ENCODE measurements around the gene MPG. TPM values are rescaled to one million over a fixed set of nuclear protein-coding genes. Genes with fewer than 3 reads are reported as not detected.
A peak's percentile ranks its signal among the peaks of the same experiment; 100 is the strongest.
"Not testable (repeated sequence)": the region's sequence is repeated elsewhere in the genome, so short reads cannot be mapped to it uniquely, and the experiment has no call there.

MPG gene
- total RNA-seq, 1 experiment from 2014 or later, result 55.8 TPM

DNA sequence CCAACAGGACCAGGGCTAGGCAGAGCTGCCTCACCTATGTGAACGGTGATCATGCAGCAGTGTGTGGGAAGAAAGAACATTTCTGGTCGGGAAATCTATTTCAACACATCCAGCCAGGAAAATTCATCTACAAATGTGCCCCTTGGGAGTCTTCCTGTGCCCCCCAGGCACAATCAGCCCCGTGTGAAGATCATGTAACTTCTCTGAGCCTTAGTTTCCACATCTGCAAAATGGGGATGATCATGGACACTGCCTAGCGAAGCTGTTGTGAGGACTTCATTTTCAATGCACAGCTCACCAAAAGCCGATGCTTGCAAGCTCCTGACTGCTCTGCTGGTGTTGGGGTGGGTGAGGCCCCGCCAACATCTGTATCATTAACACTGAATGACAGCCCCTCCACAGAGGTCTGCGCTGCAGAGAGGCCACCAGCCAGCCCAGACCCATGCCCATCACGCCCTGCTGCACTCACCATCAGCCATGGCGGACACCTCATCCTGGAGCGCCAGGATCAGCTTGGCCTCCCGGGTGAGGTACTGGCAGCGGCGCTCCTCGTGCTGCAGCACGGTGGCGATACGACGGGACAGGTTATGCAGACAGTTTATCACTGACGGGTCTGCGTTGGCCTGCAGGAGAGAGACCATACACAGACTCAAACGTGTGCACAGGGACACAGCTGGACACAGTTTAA, 34.3 kb downstream of the MPG start:
- no peak for DNase-seq (ENCODE audit: low read depth)

DNA sequence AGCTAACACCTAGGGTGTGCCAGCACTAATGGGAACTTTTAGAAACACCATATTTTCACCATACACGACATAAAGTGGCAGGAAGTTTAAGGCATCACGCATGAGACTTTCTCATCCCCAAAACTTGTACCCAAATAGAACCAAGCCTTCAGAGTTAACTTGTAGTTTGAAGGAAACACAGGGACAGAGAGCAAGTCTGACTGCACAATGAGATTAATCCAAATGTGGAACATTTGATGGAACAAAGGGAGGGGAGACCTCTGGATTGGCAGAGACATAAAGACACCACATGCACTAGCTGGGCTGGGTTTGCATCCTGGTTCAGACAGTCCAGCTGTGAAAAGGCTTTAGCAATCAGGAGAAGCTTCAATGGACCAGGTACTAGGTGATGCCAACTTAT, 36.3 kb downstream of the MPG start:
- no peak for DNase-seq (ENCODE audit: low read depth)

DNA sequence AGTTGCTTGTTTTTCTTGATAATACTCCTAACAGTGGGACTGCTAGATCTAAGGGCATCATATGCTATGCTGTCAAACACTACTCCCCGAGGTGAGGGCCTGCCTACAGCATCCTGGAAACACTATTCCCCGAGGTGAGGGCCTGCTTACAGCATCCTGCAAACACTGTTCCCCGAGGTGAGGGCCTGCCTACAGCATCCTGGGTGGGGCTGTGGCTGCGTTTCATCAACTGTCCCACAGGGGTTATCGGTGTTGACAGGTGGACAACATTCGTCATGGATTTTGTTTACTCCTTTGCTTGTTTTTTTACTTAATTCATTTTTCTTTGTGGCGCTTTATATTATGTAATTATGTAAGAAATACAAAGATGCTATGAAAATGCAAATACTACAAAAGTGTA, 38.0 kb downstream of the MPG start:
- no peak for DNase-seq (ENCODE audit: low read depth)

DNA sequence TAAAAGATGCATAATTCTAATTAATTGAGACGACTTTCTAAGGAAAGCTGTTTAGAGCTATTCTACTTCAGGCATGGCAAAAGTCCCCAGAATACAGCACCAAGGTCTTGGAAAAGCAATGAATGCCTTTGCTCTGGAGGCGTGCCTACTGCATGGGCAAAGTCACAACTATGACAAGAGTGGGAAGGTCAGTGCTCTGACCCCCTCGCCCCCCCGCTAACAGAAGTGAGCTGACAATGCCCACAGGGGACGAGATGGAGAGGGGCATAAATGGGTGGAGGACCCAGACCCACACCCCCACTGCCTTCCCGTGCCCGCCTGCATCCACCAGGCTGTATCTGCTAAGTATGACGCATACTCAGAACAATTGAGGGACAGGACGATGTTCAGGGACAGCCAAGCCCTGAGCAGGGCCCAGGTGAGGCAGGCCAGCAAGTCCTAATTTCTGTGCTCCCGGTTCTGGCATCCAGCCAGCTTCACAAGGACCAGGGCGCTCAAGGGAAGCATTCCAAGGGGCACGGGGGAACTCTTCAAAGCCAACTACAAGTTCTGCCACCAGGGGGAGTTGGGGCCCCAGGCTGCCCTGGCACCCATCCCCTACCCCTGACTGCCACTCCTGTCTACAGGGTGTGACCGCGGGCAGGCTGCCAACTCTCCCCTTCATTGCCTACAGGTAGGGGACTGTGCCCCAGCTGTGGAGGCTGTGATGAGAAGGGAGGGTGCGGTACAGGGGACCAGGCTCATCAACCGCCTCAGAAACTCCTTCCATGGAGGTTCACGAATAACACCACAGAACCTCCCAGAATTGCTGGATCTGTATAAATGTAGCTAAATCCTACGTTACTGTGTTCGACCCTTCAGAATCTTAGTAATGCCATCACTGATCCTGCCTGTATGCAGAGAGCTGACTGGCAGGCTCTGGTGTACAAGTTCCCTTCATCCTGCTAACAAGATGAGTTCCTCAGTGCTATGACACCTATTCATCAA, 39.6 kb downstream of the MPG start:
- peak; percentile 57 for DNase-seq (ENCODE audit: low read depth)

DNA sequence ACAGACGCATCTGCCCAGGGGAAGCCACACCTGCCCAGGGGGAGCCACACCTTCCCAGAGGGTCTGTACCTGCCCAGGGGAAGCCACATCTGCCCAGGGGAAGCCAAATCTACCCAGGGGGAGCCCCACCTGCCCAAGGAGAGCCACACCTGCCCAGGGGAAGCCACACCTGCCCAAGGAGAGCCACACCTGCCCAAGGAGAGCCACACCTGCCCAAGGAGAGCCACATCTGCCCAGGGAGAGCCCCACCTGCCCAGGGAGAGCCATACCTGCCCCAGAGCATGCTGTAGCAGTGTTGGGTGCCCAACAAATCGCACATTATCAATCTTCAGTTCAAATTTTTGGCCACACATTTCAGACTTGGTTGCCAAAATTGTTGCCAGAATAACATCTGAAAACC, 40.8 kb downstream of the MPG start:
- DNase-seq (ENCODE audit: low read depth), result no peak

DNA sequence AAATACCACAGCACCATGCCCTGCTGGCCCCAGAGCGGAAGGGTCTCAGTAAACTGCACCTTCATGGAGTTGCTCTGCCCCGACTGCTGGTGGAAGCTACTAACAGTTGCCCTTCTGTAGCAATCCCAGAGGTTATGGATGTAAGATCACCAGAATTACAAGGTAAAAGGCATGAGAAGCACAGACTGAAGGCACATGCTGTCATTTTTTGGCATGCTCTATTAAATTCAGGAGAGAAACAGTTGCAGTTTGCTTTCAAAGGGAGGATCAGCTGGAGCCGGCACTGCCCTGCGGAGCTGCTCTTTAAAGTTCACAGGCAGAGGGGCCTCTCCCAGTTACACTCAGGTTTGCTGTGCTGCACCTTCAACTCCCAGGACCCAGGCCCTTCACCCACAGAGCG, 41.3 kb downstream of the MPG start:
- DNase-seq (ENCODE audit: low read depth), result no peak

DNA sequence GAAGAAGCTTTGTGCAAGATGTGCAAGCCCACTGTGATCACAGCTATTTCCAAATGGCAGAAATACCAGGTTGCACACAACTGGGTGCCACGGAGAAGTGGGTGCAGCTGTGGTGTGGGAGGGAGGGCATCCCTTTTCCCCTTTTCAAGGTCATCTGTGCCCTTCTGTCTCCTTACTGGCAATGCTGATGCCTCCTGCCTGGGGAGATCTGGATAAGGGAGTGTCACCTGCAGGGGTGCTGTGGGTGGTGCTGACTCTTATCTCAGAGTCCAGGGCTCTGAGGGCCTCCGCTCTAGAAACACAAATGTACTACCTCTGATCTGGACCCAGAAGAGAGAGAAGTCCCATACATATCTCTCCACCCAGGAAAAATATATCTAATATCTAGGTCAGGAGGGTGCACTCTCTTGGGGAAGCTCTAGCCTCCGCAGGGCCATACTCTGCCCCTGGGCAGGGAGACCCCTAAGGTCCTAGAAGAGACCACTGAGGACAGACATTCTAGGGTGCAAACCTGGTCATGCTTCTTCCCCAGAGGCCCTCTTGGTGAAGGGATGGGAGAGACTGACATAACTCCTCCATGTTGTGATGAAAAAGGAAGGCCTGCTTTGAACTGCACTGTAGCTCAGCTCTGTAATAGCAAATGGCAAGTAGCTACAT, 41.9 kb downstream of the MPG start:
- no peak for DNase-seq (ENCODE audit: low read depth)

DNA sequence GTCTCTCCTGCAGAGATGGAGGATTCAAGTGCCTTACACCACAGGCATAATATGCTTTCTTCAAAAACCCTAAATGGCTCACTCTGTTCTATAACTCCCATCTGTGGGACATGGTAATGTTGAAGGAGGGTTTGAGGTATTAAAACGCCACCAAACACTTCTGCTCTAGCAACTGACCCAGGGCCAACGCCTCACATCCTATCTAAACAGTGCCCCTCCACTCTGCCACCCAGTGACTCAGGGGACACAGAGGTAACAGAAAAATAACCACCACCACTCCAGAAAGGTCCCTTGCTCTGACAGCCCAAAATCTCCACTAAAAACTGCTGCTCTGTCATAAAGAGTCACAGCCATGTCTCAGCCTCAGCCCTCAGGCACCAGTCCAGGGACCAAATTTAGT, 42.7 kb downstream of the MPG start:
- DNase-seq (ENCODE audit: low read depth), result no peak

DNA sequence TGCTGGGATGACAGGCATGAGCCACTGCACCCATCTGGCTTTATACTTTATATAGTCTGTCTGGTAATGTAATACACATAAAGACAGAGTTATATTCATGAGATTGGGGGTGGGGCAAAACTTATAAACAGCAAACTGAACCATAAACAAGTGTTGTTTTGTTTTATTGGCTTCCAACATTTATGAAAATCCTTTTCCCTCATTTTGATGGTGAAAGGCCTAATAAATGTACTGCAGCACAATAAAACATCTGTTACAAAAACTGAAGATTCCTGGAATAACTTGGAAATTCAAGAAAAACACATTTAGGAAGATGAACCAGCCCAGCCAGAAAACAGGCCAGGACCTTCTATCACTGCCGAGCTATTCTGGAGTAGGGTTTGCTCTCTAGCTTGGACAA, 44.3 kb downstream of the MPG start:
- DNase-seq (ENCODE audit: low read depth), result no peak

DNA sequence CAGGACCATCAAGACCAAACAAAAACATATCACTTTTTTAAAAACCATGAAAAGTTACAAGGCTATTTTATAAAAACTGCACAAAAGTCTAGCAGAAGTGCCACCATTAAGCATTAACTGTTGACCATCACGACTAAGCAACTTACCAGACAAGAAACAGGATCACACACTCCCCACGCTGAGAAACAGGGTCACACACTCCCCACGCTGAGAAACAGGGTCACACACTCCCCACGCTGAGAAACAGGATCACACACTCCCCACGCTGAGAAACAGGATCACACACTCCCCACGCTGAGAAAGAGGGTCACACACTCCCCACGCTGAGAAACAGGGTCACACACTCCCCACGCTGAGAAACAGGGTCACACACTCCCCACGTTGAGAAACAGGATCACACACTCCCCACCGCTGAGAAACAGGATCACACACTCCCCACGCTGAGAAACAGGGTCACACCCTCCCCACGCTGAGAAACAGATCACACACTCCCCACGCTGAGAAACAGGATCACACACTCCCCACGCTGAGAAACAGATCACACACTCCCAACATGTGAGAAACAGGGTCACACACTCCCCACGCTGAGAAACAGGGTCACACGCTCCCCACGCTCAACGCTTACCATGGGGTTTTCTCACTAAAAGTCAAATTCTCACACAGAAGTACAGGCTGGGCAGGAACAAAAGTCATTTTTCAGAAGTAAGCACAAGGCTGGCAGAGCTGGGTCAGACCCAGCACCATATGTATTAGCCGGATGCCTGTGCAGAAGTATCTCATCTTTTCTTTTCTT, 45.7 kb downstream of the MPG start:
- not testable (repeated sequence) for DNase-seq (ENCODE audit: low read depth)

DNA sequence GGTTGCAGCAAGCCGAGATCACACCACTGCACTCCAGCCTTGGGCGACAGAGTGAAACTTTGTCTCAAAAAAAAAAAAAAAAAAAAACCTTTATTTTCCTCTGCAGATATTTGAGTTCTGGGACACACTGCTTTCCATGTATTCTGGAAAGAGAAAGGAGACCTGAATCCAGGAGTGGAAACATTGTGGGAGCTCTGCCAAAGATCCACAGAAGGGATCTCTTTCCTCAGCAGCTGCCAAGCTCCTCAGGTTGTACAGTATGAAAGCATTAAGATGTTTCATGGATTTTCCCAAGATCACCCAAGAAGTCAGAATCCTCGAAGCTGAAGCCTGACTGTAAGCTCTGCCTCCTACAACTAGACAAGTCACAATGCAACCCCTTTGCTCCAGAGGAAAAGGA, 47.0 kb downstream of the MPG start:
- DNase-seq (ENCODE audit: low read depth), result no peak

DNA sequence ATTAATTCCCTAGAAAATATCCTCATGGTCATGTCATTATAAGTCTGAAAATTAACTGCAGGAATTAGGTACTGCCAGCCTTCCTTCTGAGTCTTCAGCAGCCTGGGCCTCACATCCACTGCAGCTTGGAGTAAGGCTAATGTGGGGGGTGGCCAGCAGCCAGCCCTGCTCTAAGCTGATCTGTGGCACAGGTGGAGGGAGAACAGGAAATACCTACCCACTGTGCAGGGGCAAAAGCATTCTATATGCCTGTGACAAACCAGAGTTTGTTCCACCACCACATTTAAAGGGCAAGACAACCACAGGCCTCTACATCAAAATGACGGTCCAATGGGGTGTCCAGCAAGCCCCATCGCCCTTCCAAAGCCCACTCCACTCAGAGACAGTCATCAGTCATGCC, 51.0 kb downstream of the MPG start:
- no peak for DNase-seq (ENCODE audit: low read depth)

DNA sequence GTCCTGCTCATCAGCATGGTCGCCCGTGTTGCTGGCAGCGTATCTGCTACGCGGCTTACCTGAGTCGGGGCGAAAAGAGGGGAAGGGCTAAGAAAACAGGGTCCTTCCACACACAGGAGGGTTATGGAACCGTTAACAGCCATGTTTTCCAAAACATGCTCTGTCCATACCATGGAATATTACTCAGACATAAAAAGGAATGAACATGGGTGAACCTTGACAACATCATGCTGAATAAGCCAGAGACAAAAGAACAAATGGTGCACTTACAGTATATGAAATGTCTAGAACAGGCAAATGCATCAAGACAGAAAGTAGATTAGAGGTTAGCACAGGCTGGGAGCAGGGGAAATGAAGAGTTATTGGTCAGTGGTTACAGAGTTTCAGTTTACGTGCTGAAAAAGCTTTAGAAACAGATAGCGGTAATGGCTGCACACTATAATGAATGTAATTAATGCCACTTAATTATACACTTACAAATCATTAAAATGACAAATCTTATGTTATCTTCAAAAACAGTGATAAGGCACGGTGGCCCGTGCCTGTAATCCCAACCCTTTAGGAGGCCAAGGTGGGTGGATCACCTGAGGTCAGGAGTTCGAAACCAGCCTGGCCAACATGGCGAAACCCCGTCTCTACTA, 52.6 kb downstream of the MPG start:
- no peak for DNase-seq (ENCODE audit: low read depth)

DNA sequence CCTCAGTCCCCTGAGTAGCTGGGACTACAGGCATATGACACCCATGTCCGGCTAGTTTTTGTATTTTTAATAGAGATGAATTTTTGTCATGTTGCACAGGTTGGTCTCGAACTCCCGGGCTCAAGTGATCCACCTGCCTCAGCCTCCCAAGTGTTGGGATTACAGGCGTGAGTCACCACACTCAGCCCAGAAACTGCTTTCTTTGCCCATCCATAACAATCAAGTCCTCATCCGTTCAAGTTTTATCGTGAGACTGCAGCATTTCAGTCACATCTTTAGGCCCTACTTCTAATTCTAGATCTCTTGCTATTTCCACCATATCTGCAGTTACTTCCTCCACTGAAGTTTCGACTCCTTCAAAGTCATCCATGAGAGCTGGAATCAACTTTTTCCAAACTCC, 54.1 kb downstream of the MPG start:
- no peak for DNase-seq (ENCODE audit: low read depth)

DNA sequence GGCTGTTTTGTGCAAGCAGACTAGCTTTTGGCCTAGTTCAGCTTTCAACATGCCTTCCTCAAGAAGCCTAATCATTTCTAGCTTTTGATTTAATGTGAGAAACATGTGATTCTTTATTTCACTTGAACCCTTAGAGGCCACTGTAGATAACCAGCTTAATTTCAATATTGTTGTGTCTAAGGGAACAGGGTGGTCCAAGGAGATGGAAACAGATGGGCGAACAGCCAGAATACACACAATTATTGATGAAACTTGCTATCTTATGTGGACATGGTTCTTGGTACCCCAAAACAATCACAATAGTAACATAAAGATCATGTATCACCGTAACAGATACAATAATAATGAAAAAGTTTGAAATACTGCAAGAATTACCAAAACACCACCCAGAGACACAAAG, 55.7 kb downstream of the MPG start:
- no peak for DNase-seq (ENCODE audit: low read depth)

Other genes starting within 250 kb of the MPG start
- 3.2 and 10.8 TPM in 2 replicates for gene POLR3K, start 24.6 kb upstream of the MPG start, total RNA-seq (2014; rRNA removed; shearing (Covaris generic))
- 24.3 and 30.8 TPM in 2 replicates for gene SNRNP25, start 24.4 kb upstream of the MPG start, total RNA-seq (2014; rRNA removed; shearing (Covaris generic))
- gene RHBDF1, start 5.6 kb upstream of the MPG start, total RNA-seq (2014; rRNA removed; shearing (Covaris generic)), result 4.7 and 9.3 TPM in 2 replicates
- 2.6 and 3.3 TPM in 2 replicates for gene NPRL3, start 60.4 kb downstream of the MPG start, total RNA-seq (2014; rRNA removed; shearing (Covaris generic))
- not detected in 2 replicates for gene HBZ, start 74.4 kb downstream of the MPG start, total RNA-seq (2014; rRNA removed; shearing (Covaris generic))
- not detected in 2 replicates for gene HBM, start 87.8 kb downstream of the MPG start, total RNA-seq (2014; rRNA removed; shearing (Covaris generic))
- 3.5 TPM in 1 of 2 replicates, not detected in the other for gene HBA2, start 94.7 kb downstream of the MPG start, total RNA-seq (2014; rRNA removed; shearing (Covaris generic))
- gene HBA1, start 98.5 kb downstream of the MPG start, total RNA-seq (2014; rRNA removed; shearing (Covaris generic)), result not detected in 2 replicates
- not detected in 2 replicates for gene HBQ1, start 102.2 kb downstream of the MPG start, total RNA-seq (2014; rRNA removed; shearing (Covaris generic))
- gene LUC7L, start 151.2 kb downstream of the MPG start, total RNA-seq (2014; rRNA removed; shearing (Covaris generic)), result 35.5 and 42.3 TPM in 2 replicates
- 25.8 and 29.1 TPM in 2 replicates for gene FAM234A, start 156.6 kb downstream of the MPG start, total RNA-seq (2014; rRNA removed; shearing (Covaris generic))
- gene RGS11, start 197.7 kb downstream of the MPG start, total RNA-seq (2014; rRNA removed; shearing (Covaris generic)), result 0.06 TPM in 1 of 2 replicates, not detected in the other
- gene ARHGDIG, start 202.4 kb downstream of the MPG start, total RNA-seq (2014; rRNA removed; shearing (Covaris generic)), result not detected in 2 replicates
- gene PDIA2, start 204.9 kb downstream of the MPG start, total RNA-seq (2014; rRNA removed; shearing (Covaris generic)), result 0.46 TPM in 1 of 2 replicates, not detected in the other